H9 (cell line): Measurements from ENCODE around the gene DNAJC11. TPM values are rescaled to one million over a fixed set of nuclear protein-coding genes. Genes with fewer than 3 reads are reported as not detected.

Source experiments
- DNase-seq: peaks from one replicate; pipeline ENCODE4 v3.0.0-alpha.2; 2017
- H2AFZ ChIP-seq: one replicate; pipeline ENCODE4 v1.6.1; 2013; ENCODE audit warnings: mild to moderate bottlenecking, low read length, control low read depth, moderate library complexity
- H2AK5ac ChIP-seq: 2 replicates; pipeline ENCODE4 v1.6.1; 2013; ENCODE audit warnings: low read length, control low read depth, mixed read lengths; ENCODE audit not compliant: insufficient read length
- H2BK120ac ChIP-seq: one replicate; pipeline ENCODE4 v1.6.1; 2013; ENCODE audit warnings: low read depth, mild to moderate bottlenecking, low read length, control low read depth, inconsistent platforms; ENCODE audit not compliant: poor library complexity, severe bottlenecking
- H2BK12ac ChIP-seq: 2 replicates; pipeline ENCODE4 v1.6.1; 2013; ENCODE audit warnings: low read length, control low read depth, mixed read lengths, low read depth; ENCODE audit not compliant: insufficient read length
- H2BK15ac ChIP-seq: 2 replicates; pipeline ENCODE4 v1.6.1; 2013; ENCODE audit warnings: low read depth, low read length, control low read depth
- H2BK20ac ChIP-seq: one replicate; pipeline ENCODE4 v1.6.1; 2013; ENCODE audit warnings: low read depth, mild to moderate bottlenecking, low read length, control low read depth, inconsistent platforms; ENCODE audit not compliant: poor library complexity, severe bottlenecking
- H2BK5ac ChIP-seq: 2 replicates; pipeline ENCODE4 v1.6.1; 2013; ENCODE audit warnings: low read length, control low read depth, mixed read lengths; ENCODE audit not compliant: insufficient read length
- H3K14ac ChIP-seq: 2 replicates; pipeline ENCODE4 v1.6.1; 2013; ENCODE audit warnings: low read length, control low read depth; ENCODE audit not compliant: insufficient read depth
- H3K18ac ChIP-seq: 2 replicates; pipeline ENCODE4 v1.6.1; 2013; ENCODE audit warnings: low read depth, mild to moderate bottlenecking, mixed read lengths, low read length, control low read depth; ENCODE audit not compliant: insufficient read length
- H3K23ac ChIP-seq: 2 replicates; pipeline ENCODE4 v1.6.1; 2013; ENCODE audit warnings: low read length, control low read depth, mixed read lengths, low read depth; ENCODE audit not compliant: insufficient read length
- H3K23me2 ChIP-seq: 2 replicates; pipeline ENCODE4 v1.6.1; 2013; ENCODE audit warnings: low read depth, mild to moderate bottlenecking, mixed read lengths, low read length, control low read depth; ENCODE audit not compliant: insufficient read length, poor library complexity, severe bottlenecking
- H3K27ac ChIP-seq: 2 replicates; pipeline ENCODE4 v1.5.1; 2013; ENCODE audit warnings: low read length, control low read depth, mixed read lengths, low read depth; ENCODE audit not compliant: insufficient read length
- H3K27me3 ChIP-seq: 2 replicates; pipeline ENCODE4 v1.6.1; 2013; ENCODE audit warnings: low read length, control low read depth, inconsistent platforms; ENCODE audit not compliant: insufficient read depth
- H3K4ac ChIP-seq: 2 replicates; pipeline ENCODE4 v1.6.1; 2013; ENCODE audit warnings: low read depth, mild to moderate bottlenecking, control low read depth, inconsistent platforms, low read length, moderate library complexity
- H3K4me1 ChIP-seq: 2 replicates; pipeline ENCODE4 v1.6.1; 2013; ENCODE audit warnings: low read length, control low read depth, inconsistent platforms; ENCODE audit not compliant: insufficient read depth
- H3K4me2 ChIP-seq: 2 replicates; pipeline ENCODE4 v1.6.1; 2013; ENCODE audit warnings: low read length, control low read depth, mixed read lengths; ENCODE audit not compliant: insufficient read length, insufficient read depth
- H3K56ac ChIP-seq: 2 replicates; pipeline ENCODE4 v1.6.1; 2013; ENCODE audit warnings: low read depth, mild to moderate bottlenecking, mixed read lengths, low read length, control low read depth; ENCODE audit not compliant: insufficient read length
- H3K79me1 ChIP-seq: 2 replicates; pipeline ENCODE4 v1.6.1; 2013; ENCODE audit warnings: low read depth, mild to moderate bottlenecking, moderate library complexity, low read length, control low read depth, inconsistent platforms; ENCODE audit not compliant: insufficient read depth, poor library complexity, severe bottlenecking
- H3K79me2 ChIP-seq: 2 replicates; pipeline ENCODE4 v1.6.1; 2013; ENCODE audit warnings: low read length, control low read depth, inconsistent platforms; ENCODE audit not compliant: insufficient read depth
- H3K9ac ChIP-seq: 2 replicates; pipeline ENCODE4 v1.6.1; 2013; ENCODE audit warnings: low read length, control low read depth, mixed read lengths; ENCODE audit not compliant: insufficient read length; ENCODE audit errors: extremely low read depth
- H3K9me3 ChIP-seq: one replicate; pipeline ENCODE4 v1.6.1; 2013; ENCODE audit warnings: low read depth, low read length, inconsistent platforms; ENCODE audit not compliant: control insufficient read depth
- H3T11ph ChIP-seq: one replicate; pipeline ENCODE4 v1.6.1; 2013; ENCODE audit warnings: mild to moderate bottlenecking, low read length, control low read depth, inconsistent platforms
- H4K20me1 ChIP-seq: one replicate; pipeline ENCODE4 v1.6.1; 2013; ENCODE audit not compliant: control insufficient read depth, insufficient read length, insufficient read depth
- H4K5ac ChIP-seq: 2 replicates; pipeline ENCODE4 v1.6.1; 2013; ENCODE audit warnings: low read depth, mild to moderate bottlenecking, mixed read lengths, low read length, control low read depth; ENCODE audit not compliant: insufficient read length
- H4K8ac ChIP-seq: replicated peaks from 2 replicates; pipeline ENCODE4 v1.6.1; 2013; ENCODE audit warnings: low read length, control low read depth, mixed read lengths, low read depth; ENCODE audit not compliant: insufficient read length
- H4K91ac ChIP-seq: 2 replicates; pipeline ENCODE4 v1.6.1; 2013; ENCODE audit warnings: low read depth, mild to moderate bottlenecking, moderate library complexity, mixed read lengths, low read length, control low read depth; ENCODE audit not compliant: insufficient read length
- H3K27ac Mint-ChIP-seq, 3 experiments: 2 replicates in 2 of 3; 3 replicates in 1 of 3; pipeline ENCODE4 v1.8.0; 2020 to 2021; ENCODE audit warnings: mixed read lengths in 3 of 3, mild to moderate bottlenecking in 1 of 3, moderate library complexity in 1 of 3
- H3K27me3 Mint-ChIP-seq: 2 replicates; pipeline ENCODE4 v1.8.0; 2021; ENCODE audit warnings: low read depth, mild to moderate bottlenecking, moderate library complexity, mixed read lengths
- H3K36me3 Mint-ChIP-seq, 3 experiments: 2 replicates in 2 of 3; 3 replicates in 1 of 3; pipeline ENCODE4 v1.8.0; 2020 to 2021; ENCODE audit warnings: low read depth in 3 of 3, mixed read lengths in 3 of 3; ENCODE audit not compliant: insufficient read depth in 1 of 3
- H3K4me1 Mint-ChIP-seq, 2 experiments: 2 replicates each; pipeline ENCODE4 v1.8.0; 2020; ENCODE audit warnings: mixed read lengths in 2 of 2
- H3K4me3 Mint-ChIP-seq, 2 experiments: 2 replicates in 1 of 2; 3 replicates in 1 of 2; pipeline ENCODE4 v1.8.0; 2020 to 2021; ENCODE audit warnings: mild to moderate bottlenecking in 2 of 2, mixed read lengths in 2 of 2, moderate library complexity in 1 of 2
- H3K9me3 Mint-ChIP-seq, 2 experiments: 2 replicates in 1 of 2; 3 replicates in 1 of 2; pipeline ENCODE4 v1.8.0; 2020; ENCODE audit warnings: mild to moderate bottlenecking in 2 of 2, mixed read lengths in 2 of 2, moderate library complexity in 1 of 2
- CTCF ChIP-seq: fragments of 200-600 bp; sonication (generic); conservative IDR thresholded peaks from 3 replicates; pipeline ENCODE4 v1.8.0; 2021; ENCODE audit warnings: antibody characterized with exemption, mild to moderate bottlenecking
- WGBS: extraction: QIAGEN DNeasy Blood & Tissue Kit; methylation state at CpG from one replicate; pipeline ENCODE4 v1.1.7; 2013; ENCODE audit warnings: missing lambda C conversion rate, low lambda C conversion rate, mixed read lengths; ENCODE audit not compliant: insufficient read length; ENCODE audit errors: extremely low coverage; 5-methylcytosine and 5-hydroxymethylcytosine counted together
- total RNA-seq: library from RNA; stranded (reverse); gene quantifications from 2 replicates; pipeline ENCODE4 v1.2.1, GENCODE V29; 2021

DNAJC11 gene
- total RNA-seq, 1 experiment from 2014 or later: 88.5 TPM

GRCh38 chr1:6614019-6614928, 87.3 kb downstream of the DNAJC11 start:
- H3K4me1 ChIP-seq: no peaks in the 10 kb centered on the region
- H2BK120ac ChIP-seq: no peak overlapping the region
- no peaks in the 10 kb centered on the region for H4K20me1 ChIP-seq
- H2BK20ac ChIP-seq: no peak overlapping the region
- no peaks in the 10 kb centered on the region for H3K9me3 ChIP-seq
- DNase-seq: no peak
- H3K27ac ChIP-seq: no peak overlapping the region
- H2AFZ ChIP-seq: no peak overlapping the region
- peak overlapping the region; percentile 86; the same call in 1 of the 2 replicates for H3K14ac ChIP-seq
- no peak overlapping the region for H3T11ph ChIP-seq
- H3K27me3 Mint-ChIP-seq: peaks cover 14% of the 10 kb centered on the region
- peaks cover 7 to 32% (median 23%) of the 10 kb centered on the region in 3 experiments; a peak in 6 of 7 replicates for H3K36me3 Mint-ChIP-seq
- H2BK5ac ChIP-seq: no peak overlapping the region
- no peaks in the 10 kb centered on the region for H3K9me3 Mint-ChIP-seq
- no CpG with 5 or more reads among the region's 117 CpGs for WGBS
- H3K56ac ChIP-seq: no peak overlapping the region
- H2AK5ac ChIP-seq: no peak overlapping the region
- H3K27me3 ChIP-seq: no peaks in the 10 kb centered on the region
- no peak for TF ChIP-seq CTCF
- no peak overlapping the region for H3K4ac ChIP-seq
- H4K5ac ChIP-seq: no peak overlapping the region
- H3K79me2 ChIP-seq: peaks cover 15% of the 10 kb centered on the region; the same call in 1 of the 2 replicates
- peak overlapping the region; percentile 42 for H3K4me2 ChIP-seq
- H3K18ac ChIP-seq: peak overlapping the region; percentile 63
- peaks cover 13 to 15% of the 10 kb centered on the region in 2 experiments for H3K4me1 Mint-ChIP-seq
- no peak overlapping the region for H2BK15ac ChIP-seq
- no peak overlapping the region for H3K9ac ChIP-seq
- H3K79me1 ChIP-seq: peaks cover 6% of the 10 kb centered on the region
- H4K8ac ChIP-seq: no peak overlapping the region
- no peak overlapping the region for H3K23ac ChIP-seq
- H3K23me2 ChIP-seq: peaks cover 17% of the 10 kb centered on the region
- H2BK12ac ChIP-seq: no peak overlapping the region
- no peak overlapping the region for H3K27ac Mint-ChIP-seq
- H3K4me3 Mint-ChIP-seq: peak overlapping the region; percentile 75 to 85
- H4K91ac ChIP-seq: no peak overlapping the region
